Ascending aorta (tissue), 2 donors: ENCODE measurements around the gene KIAA1671. TPM values are rescaled to one million over a fixed set of nuclear protein-coding genes. Genes with fewer than 3 reads are reported as not detected.

Experiments used
- DNase-seq, 2 donors: peaks; one replicate each; pipeline ENCODE4 v3.0.0-alpha.2; 2019; ENCODE audit warnings: low spot score in 2 of 2
- H3K27ac ChIP-seq, 2 donors: fragments of 200-600 bp; sonication (generic); one replicate each; pipeline ENCODE4 v1.5.1; 2016 to 2017; ENCODE audit warnings: mild to moderate bottlenecking in 1 of 2
- H3K27me3 ChIP-seq: fragments of 200-600 bp; sonication (generic); one replicate; pipeline ENCODE4 v1.5.1; 2017
- H3K36me3 ChIP-seq, 2 donors: fragments of 200-600 bp; sonication (generic); one replicate each; pipeline ENCODE4 v1.5.1; 2016
- H3K4me1 ChIP-seq, 2 donors: fragments of 200-600 bp; sonication (generic); one replicate each; pipeline ENCODE4 v1.5.1; 2016 to 2017; ENCODE audit warnings: mild to moderate bottlenecking in 1 of 2
- H3K4me3 ChIP-seq, 2 donors: fragments of 200-600 bp; sonication (generic); one replicate each; pipeline ENCODE4 v1.5.1; 2016 to 2017; ENCODE audit warnings: mild to moderate bottlenecking in 1 of 2
- H3K9me3 ChIP-seq, 2 donors: fragments of 200-600 bp; sonication (generic); one replicate each; pipeline ENCODE4 v1.5.1; 2016
- intact Hi-C: fragments of 100-400 bp; cut with DNase I; formaldehyde crosslinking; loops from one replicate; pipeline ENCODE4 v1.15.1; 2023
- total RNA-seq: library from RNA; depleted of rRNA; stranded (reverse); fragments of >200 nt; gene quantifications from one replicate; pipeline ENCODE4 v1.1.0, GENCODE V29; 2016
- TF ChIP-seq, protein P1 (sequence below), 3 experiments: fragments of 200-600 bp in 2 of 3; fragments of 450-650 bp in 1 of 3; sonication (generic) in 2 of 3; IDR thresholded peaks; one replicate each; pipeline ENCODE4 v1.5.1; 2016 to 2019; ENCODE audit warnings: antibody characterized with exemption in 3 of 3, mild to moderate bottlenecking in 1 of 3, moderate library complexity in 1 of 3

KIAA1671 gene
- total RNA-seq, 1 donor from 2014 or later, result 79.0 TPM

DNA sequence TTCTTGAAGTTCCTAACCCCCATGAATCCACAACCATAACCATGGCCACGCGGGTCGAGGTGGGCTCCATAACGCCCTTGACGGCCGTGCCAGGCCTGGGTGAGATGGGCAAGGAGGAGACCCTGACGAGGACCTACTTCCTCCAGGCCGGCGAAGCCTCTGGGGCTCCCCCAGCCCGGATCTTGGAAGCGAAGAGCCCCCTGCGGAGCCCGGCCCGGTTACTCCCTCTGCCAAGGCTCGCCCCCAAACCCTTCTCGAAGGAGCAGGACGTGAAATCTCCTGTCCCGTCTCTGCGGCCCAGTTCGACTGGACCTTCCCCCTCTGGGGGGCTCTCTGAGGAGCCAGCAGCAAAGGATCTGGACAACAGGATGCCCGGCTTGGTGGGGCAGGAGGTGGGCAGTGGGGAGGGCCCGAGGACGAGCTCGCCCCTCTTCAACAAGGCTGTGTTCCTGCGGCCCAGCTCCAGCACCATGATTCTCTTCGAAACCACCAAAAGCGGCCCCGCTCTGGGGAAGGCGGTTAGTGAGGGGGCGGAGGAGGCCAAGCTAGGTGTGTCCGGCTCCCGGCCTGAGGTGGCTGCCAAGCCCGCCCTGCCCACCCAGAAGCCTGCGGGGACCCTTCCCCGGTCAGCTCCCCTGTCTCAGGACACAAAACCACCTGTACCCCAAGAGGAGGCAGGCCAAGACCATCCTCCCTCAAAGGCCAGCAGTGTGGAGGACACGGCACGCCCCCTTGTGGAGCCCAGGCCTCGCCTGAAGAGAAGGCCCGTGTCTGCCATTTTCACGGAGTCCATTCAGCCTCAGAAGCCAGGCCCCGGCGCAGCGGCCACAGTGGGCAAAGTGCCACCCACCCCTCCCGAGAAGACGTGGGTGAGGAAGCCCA is 75.7 kb downstream of the KIAA1671 start:
- Histone ChIP-seq H3K4me1 (no peaks in the 10 kb centered on the region), H3K4me3 (no peak overlapping the region), H3K27me3 (no peaks in the 10 kb centered on the region), H3K36me3 (no peaks in the 10 kb centered on the region), H3K9me3 (no peaks in the 10 kb centered on the region), H3K27ac (peak overlapping the region; percentile 27 to 36)
- DNase-seq, result no peak
- intact Hi-C loops, result no loop called here
- TF ChIP-seq, protein P1, sequence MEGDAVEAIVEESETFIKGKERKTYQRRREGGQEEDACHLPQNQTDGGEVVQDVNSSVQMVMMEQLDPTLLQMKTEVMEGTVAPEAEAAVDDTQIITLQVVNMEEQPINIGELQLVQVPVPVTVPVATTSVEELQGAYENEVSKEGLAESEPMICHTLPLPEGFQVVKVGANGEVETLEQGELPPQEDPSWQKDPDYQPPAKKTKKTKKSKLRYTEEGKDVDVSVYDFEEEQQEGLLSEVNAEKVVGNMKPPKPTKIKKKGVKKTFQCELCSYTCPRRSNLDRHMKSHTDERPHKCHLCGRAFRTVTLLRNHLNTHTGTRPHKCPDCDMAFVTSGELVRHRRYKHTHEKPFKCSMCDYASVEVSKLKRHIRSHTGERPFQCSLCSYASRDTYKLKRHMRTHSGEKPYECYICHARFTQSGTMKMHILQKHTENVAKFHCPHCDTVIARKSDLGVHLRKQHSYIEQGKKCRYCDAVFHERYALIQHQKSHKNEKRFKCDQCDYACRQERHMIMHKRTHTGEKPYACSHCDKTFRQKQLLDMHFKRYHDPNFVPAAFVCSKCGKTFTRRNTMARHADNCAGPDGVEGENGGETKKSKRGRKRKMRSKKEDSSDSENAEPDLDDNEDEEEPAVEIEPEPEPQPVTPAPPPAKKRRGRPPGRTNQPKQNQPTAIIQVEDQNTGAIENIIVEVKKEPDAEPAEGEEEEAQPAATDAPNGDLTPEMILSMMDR (IDR thresholded peaks at IDR 0.05), result peak in 2 of 3 experiments; percentile 39 to 46

DNA sequence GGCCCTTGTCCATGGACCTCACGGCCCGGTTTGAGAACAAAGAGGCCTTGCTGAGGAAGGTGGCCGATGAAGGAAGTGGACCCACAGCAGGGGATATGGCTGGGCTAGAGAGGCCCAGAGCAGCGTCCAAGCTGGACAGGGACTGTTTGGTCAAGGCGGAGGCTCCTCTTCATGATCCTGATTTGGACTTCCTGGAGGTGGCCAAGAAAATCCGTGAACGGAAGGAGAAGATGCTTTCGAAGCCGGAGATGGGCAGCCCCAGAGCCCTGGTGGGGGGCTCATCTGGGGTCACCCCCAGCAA is 76.3 kb downstream of the KIAA1671 start:
- DNase-seq, result no peak
- Histone ChIP-seq H3K9me3 (no peaks in the 10 kb centered on the region), H3K4me3 (no peak overlapping the region), H3K4me1 (no peaks in the 10 kb centered on the region), H3K36me3 (no peaks in the 10 kb centered on the region), H3K27me3 (no peaks in the 10 kb centered on the region), H3K27ac (no peak overlapping the region)
- TF ChIP-seq, protein P1 (IDR thresholded peaks at IDR 0.05), result no peak
- intact Hi-C loops, result no loop called here

DNA sequence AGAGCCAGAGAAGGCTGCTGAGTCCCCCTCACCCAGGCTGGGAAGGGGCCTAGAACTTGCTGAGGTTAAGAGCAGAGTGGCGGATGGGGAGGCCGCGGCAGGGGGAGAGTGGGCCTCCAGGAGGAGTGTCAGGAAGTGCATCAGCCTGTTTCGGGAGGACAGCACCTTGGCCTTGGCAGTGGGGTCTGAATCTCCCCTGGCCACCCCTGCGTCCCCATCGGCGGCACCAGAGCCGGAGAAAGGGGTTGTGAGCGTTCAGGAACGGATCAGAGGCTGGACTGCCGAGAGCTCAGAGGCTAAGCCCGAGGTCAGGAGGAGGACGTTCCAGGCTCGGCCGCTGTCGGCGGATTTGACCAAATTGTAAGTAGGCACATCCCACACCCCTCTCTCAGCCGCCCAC is 76.7 kb downstream of the KIAA1671 start:
- no peak for DNase-seq
- intact Hi-C loops, result no loop called here
- Histone ChIP-seq H3K4me3 (no peak overlapping the region), H3K27ac (no peak overlapping the region), H3K27me3 (no peaks in the 10 kb centered on the region), H3K36me3 (no peaks in the 10 kb centered on the region), H3K9me3 (no peaks in the 10 kb centered on the region), H3K4me1 (no peaks in the 10 kb centered on the region)
- TF ChIP-seq, protein P1 (IDR thresholded peaks at IDR 0.05), result no peak

DNA sequence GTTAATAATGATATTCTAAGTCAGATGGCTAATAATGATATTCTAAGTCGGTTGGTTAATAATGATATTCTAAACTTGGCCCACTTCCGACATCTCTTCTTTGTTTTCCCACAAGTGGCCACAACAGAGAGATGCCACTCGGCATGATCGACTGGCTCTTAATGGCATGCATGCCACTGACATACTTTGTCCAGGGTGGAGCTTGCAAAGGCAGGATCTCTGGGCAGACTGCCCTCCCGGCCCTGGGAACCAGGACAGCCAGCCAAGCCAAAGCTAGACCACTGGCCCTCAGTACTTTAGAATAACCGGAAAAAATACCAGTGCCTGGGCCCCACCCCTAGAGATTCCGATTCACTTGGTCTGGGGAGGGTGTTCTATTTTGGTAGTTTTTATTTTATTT is 78.1 kb downstream of the KIAA1671 start:
- intact Hi-C loops, result no loop called here
- DNase-seq, result no peak
- TF ChIP-seq, protein P1 (IDR thresholded peaks at IDR 0.05), result no peak
- Histone ChIP-seq H3K9me3 (no peaks in the 10 kb centered on the region), H3K27ac (no peak overlapping the region), H3K4me3 (no peak overlapping the region), H3K36me3 (no peaks in the 10 kb centered on the region), H3K4me1 (no peaks in the 10 kb centered on the region), H3K27me3 (no peaks in the 10 kb centered on the region)

DNA sequence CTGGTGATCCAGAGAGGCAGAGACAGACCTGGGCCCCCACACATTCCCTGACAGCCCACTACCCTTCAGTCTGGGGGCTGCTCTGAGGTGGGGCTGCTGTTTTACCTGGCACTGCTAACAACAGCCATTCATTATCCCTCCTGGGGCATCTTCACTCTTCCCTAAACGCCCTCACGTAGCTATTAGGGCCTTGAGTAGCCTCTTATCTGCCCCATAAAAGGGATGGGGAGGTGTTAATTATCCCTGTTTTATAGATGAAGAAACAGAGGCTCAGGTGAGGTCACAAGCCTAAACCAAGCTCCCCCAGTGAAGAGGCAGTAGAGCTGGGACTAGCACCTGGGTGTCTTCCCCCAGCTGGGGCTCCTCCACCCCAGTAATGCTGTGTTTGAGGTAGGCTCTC is 79.5 kb downstream of the KIAA1671 start:
- Histone ChIP-seq H3K27ac (no peak overlapping the region), H3K36me3 (no peaks in the 10 kb centered on the region)

More for the DNA sequence above, 79.5 kb downstream of the KIAA1671 start:
- intact Hi-C loops, result no loop called here
- no peak for DNase-seq
- Histone ChIP-seq H3K27me3 (no peaks in the 10 kb centered on the region), H3K4me3 (no peak overlapping the region), H3K9me3 (no peaks in the 10 kb centered on the region), H3K4me1 (no peaks in the 10 kb centered on the region)
- TF ChIP-seq, protein P1 (IDR thresholded peaks at IDR 0.05), result no peak
